ENCODE data around the gene TTC12. TPM values are rescaled to one million over a fixed set of nuclear protein-coding genes. Genes with fewer than 3 reads are reported as not detected.

TTC12 gene
- total RNA-seq, 1 donor from 2014 or later, result 49.1 TPM

DNA sequence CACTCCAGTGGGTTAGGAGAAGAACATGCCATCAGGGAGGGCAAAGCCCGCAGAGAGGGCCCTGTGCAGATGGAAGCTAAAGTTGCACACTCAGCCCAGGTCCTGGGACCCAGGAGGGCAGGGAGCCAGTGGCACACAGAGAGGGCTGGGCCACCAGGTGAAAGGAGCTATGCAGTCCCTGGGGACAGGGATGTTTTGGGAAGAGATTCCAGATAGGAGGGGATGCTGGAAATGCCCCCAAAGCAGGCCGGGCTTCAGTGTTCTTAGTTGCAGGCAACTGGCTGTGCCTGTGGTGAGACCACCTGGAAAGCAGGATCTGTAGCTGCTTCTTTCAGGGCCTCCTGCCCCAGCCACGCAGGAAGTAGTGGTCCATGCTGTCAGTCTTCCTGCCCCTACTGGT is 92.8 kb downstream of the TTC12 start:
- Mint-ChIP-seq H3K4me1 (peaks cover 2% of the 10 kb centered on the region), H3K9me3 (no peaks in the 10 kb centered on the region), H3K27ac (no peak overlapping the region), H3K4me3 (no peak overlapping the region), H3K36me3 (no peaks in the 10 kb centered on the region), H3K27me3 (ENCODE audit: low read depth) (peaks cover 23% of the 10 kb centered on the region)
- TF ChIP-seq, protein P1, sequence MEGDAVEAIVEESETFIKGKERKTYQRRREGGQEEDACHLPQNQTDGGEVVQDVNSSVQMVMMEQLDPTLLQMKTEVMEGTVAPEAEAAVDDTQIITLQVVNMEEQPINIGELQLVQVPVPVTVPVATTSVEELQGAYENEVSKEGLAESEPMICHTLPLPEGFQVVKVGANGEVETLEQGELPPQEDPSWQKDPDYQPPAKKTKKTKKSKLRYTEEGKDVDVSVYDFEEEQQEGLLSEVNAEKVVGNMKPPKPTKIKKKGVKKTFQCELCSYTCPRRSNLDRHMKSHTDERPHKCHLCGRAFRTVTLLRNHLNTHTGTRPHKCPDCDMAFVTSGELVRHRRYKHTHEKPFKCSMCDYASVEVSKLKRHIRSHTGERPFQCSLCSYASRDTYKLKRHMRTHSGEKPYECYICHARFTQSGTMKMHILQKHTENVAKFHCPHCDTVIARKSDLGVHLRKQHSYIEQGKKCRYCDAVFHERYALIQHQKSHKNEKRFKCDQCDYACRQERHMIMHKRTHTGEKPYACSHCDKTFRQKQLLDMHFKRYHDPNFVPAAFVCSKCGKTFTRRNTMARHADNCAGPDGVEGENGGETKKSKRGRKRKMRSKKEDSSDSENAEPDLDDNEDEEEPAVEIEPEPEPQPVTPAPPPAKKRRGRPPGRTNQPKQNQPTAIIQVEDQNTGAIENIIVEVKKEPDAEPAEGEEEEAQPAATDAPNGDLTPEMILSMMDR (IDR thresholded peaks at IDR 0.05; ENCODE audit: unreplicated experiment), result no peak
- DNase-seq (ENCODE audit: low spot score in 2 of 2, unreplicated experiment in 2 of 2), result no peak

DNA sequence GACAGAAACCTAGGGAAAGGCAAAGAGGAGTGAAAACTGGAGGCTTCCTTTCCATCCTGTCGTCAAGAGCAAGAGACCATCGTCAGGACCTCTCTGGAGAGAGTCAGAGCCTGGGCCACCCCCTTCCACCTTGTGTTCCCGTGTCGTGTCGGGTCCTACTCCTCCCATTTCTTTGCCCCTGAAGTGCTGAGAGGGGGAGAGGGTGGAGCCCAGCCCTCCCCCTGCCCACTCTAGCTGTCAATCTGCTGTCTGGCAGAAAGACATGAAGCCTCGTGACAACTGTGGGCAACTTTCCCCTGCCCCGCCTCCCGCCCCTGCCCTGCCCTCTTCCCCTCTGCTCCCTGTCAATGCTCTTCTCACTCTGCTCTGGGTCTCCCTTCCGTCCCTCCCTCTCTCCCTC is 93.8 kb downstream of the TTC12 start:
- Mint-ChIP-seq H3K27ac (no peak overlapping the region), H3K36me3 (no peaks in the 10 kb centered on the region), H3K4me3 (no peak overlapping the region), H3K9me3 (no peaks in the 10 kb centered on the region), H3K4me1 (peaks cover 2% of the 10 kb centered on the region), H3K27me3 (ENCODE audit: low read depth) (peaks cover 13% of the 10 kb centered on the region)
- TF ChIP-seq, protein P1 (IDR thresholded peaks at IDR 0.05; ENCODE audit: unreplicated experiment), result no peak
- no peak for DNase-seq (ENCODE audit: low spot score in 2 of 2, unreplicated experiment in 2 of 2)

DNA sequence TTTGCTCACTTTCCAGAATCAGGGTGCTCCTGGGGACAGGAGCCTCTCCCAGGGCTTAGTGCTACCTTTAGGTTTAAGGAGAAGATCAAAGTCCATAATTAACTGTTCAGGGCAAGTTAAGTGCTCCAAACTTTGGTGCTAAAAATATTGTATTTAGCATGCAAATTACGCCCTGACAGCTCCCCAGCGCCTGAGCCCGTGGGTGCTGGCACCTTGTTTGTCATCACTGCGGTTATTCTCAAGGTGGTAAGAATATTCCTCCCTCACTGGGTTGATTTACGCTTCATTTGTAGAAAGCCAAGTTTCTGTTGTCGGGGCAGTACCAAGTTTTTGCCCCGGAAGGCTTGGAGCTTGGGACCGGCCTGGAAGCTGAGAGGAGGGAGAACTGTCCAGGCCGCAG is 94.5 kb downstream of the TTC12 start:
- Mint-ChIP-seq H3K4me1 (peaks cover 2% of the 10 kb centered on the region), H3K27ac (no peak overlapping the region), H3K36me3 (no peaks in the 10 kb centered on the region), H3K4me3 (no peak overlapping the region), H3K27me3 (ENCODE audit: low read depth) (peaks cover 10% of the 10 kb centered on the region), H3K9me3 (no peaks in the 10 kb centered on the region)
- no peak for DNase-seq (ENCODE audit: low spot score in 2 of 2, unreplicated experiment in 2 of 2)
- TF ChIP-seq, protein P1 (IDR thresholded peaks at IDR 0.05; ENCODE audit: unreplicated experiment), result no peak

DNA sequence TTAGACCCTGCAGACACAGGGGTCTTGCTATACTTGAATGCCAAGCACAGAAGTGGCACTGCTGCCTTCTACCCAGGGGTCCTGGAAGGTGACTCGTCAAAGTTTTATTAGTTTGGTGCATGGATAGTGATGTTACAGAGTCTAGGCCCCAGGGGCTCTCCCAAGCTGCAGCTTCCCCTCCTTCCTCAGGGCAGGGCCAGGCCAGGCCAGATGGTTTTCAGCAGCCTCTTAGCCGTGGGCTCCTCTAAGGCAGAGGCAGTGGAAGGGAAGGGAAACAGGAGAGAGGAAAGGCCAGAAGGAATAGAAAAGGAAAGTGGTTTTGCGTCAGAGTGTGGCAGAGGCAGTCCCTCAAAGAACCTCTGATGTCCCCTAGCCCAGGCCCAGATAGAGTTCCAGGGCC is 95.1 kb downstream of the TTC12 start:
- Mint-ChIP-seq H3K4me3 (no peak overlapping the region), H3K9me3 (no peaks in the 10 kb centered on the region), H3K36me3 (no peaks in the 10 kb centered on the region), H3K27ac (no peak overlapping the region), H3K4me1 (peaks cover 2% of the 10 kb centered on the region), H3K27me3 (ENCODE audit: low read depth) (peaks cover 10% of the 10 kb centered on the region)
- TF ChIP-seq, protein P1 (IDR thresholded peaks at IDR 0.05; ENCODE audit: unreplicated experiment), result no peak
- no peak for DNase-seq (ENCODE audit: low spot score in 2 of 2, unreplicated experiment in 2 of 2)

DNA sequence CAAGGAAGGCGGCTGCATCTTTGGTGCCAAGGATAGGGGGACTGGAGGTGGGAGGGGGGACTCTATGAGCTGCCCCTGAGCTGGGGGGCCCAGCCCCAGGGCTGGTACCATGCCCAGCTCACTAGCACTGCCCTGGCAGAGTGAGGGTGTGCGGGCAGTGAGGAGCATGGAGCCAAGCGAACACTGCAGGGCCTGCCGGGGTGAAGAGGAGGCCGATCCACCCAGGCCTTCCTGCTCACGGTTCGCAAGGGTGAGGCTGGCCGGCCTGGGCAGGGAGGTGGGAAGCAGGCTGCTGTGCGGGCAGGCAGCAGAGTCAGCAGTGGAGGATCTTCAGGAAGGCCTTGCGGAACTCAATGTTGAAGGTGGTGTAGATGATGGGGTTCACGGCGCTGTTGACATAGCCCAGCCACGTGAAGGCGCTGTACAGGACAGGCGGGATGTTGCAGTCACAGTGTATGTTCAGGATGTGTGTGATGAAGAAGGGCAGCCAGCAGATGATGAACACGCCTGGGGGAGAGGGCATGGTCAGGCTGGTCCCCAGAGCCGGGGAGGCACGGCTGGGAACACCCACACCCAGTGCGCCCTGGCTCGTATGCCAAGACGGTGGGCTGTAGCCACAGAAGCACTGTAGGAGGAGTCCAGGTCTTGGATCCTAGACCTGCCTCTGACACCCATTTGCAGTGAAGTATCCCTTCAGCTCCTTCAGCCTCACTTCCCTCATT is 96.2 kb downstream of the TTC12 start:
- H3K36me3 Mint-ChIP-seq, result no peaks in the 10 kb centered on the region

More for the DNA sequence above, 96.2 kb downstream of the TTC12 start:
- H3K4me3 Mint-ChIP-seq, result no peak overlapping the region
- H3K4me1 Mint-ChIP-seq, result peaks cover 2% of the 10 kb centered on the region
- no peak overlapping the region for H3K27ac Mint-ChIP-seq
- peaks cover 10% of the 10 kb centered on the region for H3K27me3 Mint-ChIP-seq (ENCODE audit: low read depth)
- no peak for DNase-seq (ENCODE audit: low spot score in 2 of 2, unreplicated experiment in 2 of 2)
- TF ChIP-seq, protein P1 (IDR thresholded peaks at IDR 0.05; ENCODE audit: unreplicated experiment), result no peak
- no peaks in the 10 kb centered on the region for H3K9me3 Mint-ChIP-seq
